ENCODE data around the gene IL2RA.

The IL2RA gene

GRCh38 chr10:6024334-6024682 is 37.9 kb downstream of the IL2RA start:
- Histone ChIP-seq H3K4me3 (ENCODE audit: low read length) (no peak overlapping the region), H3K9ac (ENCODE audit: low read length) (no peak overlapping the region), H3K4me1 (ENCODE audit: control insufficient read depth, insufficient read depth, low read length) (no peaks in the 10 kb centered on the region), H3K36me3 (ENCODE audit: control insufficient read depth, insufficient read depth, low read length) (no peaks in the 10 kb centered on the region), H3K27ac (ENCODE audit: low read depth, low read length) (no peak overlapping the region), H3K27me3 (ENCODE audit: control insufficient read depth, insufficient read depth, low read length) (no peaks in the 10 kb centered on the region)

GRCh38 chr10:6023661-6024333 is 38.4 kb downstream of the IL2RA start:
- Histone ChIP-seq H3K4me3 (ENCODE audit: low read length) (no peak overlapping the region), H3K9ac (ENCODE audit: low read length) (no peak overlapping the region), H3K27me3 (ENCODE audit: control insufficient read depth, insufficient read depth, low read length) (no peaks in the 10 kb centered on the region), H3K36me3 (ENCODE audit: control insufficient read depth, insufficient read depth, low read length) (no peaks in the 10 kb centered on the region), H3K27ac (ENCODE audit: low read depth, low read length) (no peak overlapping the region), H3K4me1 (ENCODE audit: control insufficient read depth, insufficient read depth, low read length) (no peaks in the 10 kb centered on the region)

- Histone ChIP-seq H3K9ac (ENCODE audit: low read length) (no peak overlapping the region), H3K36me3 (ENCODE audit: control insufficient read depth, insufficient read depth, low read length) (no peaks in the 10 kb centered on the region), H3K4me3 (ENCODE audit: low read length) (no peak overlapping the region), H3K27me3 (ENCODE audit: control insufficient read depth, insufficient read depth, low read length) (no peaks in the 10 kb centered on the region), H3K27ac (ENCODE audit: low read depth, low read length) (no peak overlapping the region), H3K4me1 (ENCODE audit: control insufficient read depth, insufficient read depth, low read length) (no peaks in the 10 kb centered on the region)
Observed at GRCh38 chr10:6022660-6023059, 39.5 kb downstream of the IL2RA start.

GRCh38 chr10:6020826-6021225 is 41.3 kb downstream of the IL2RA start:
- Histone ChIP-seq H3K4me3 (ENCODE audit: low read length) (no peak overlapping the region), H3K36me3 (ENCODE audit: control insufficient read depth, insufficient read depth, low read length) (no peaks in the 10 kb centered on the region), H3K4me1 (ENCODE audit: control insufficient read depth, insufficient read depth, low read length) (no peaks in the 10 kb centered on the region), H3K27me3 (ENCODE audit: control insufficient read depth, insufficient read depth, low read length) (no peaks in the 10 kb centered on the region), H3K9ac (ENCODE audit: low read length) (no peak overlapping the region), H3K27ac (ENCODE audit: low read depth, low read length) (no peak overlapping the region)

GRCh38 chr10:6019796-6020195 is 42.4 kb downstream of the IL2RA start:
- Histone ChIP-seq H3K27ac (ENCODE audit: low read depth, low read length) (no peak overlapping the region), H3K9ac (ENCODE audit: low read length) (no peak overlapping the region), H3K4me1 (ENCODE audit: control insufficient read depth, insufficient read depth, low read length) (no peaks in the 10 kb centered on the region), H3K4me3 (ENCODE audit: low read length) (no peak overlapping the region), H3K36me3 (ENCODE audit: control insufficient read depth, insufficient read depth, low read length) (no peaks in the 10 kb centered on the region), H3K27me3 (ENCODE audit: control insufficient read depth, insufficient read depth, low read length) (no peaks in the 10 kb centered on the region)

GRCh38 chr10:6019010-6019782 is 43.0 kb downstream of the IL2RA start:
- no peaks in the 10 kb centered on the region for H3K36me3 ChIP-seq (ENCODE audit: control insufficient read depth, insufficient read depth, low read length)
- H3K27me3 ChIP-seq (ENCODE audit: control insufficient read depth, insufficient read depth, low read length): no peaks in the 10 kb centered on the region
- H3K4me3 ChIP-seq (ENCODE audit: low read length): no peak overlapping the region
- H3K9ac ChIP-seq (ENCODE audit: low read length): no peak overlapping the region
- peak overlapping the region; percentile 15 for H3K27ac ChIP-seq (ENCODE audit: low read depth, low read length)
- H3K4me1 ChIP-seq (ENCODE audit: control insufficient read depth, insufficient read depth, low read length): no peaks in the 10 kb centered on the region

- no peak overlapping the region for H3K4me3 ChIP-seq (ENCODE audit: low read length)
Observed at GRCh38 chr10:6018422-6018821, 43.7 kb downstream of the IL2RA start.

GRCh38 chr10:6017781-6018354 is 44.3 kb downstream of the IL2RA start:
- Histone ChIP-seq H3K9ac (ENCODE audit: low read length) (no peak overlapping the region), H3K27me3 (ENCODE audit: control insufficient read depth, insufficient read depth, low read length) (no peaks in the 10 kb centered on the region), H3K27ac (ENCODE audit: low read depth, low read length) (no peak overlapping the region), H3K4me3 (ENCODE audit: low read length) (no peak overlapping the region), H3K4me1 (ENCODE audit: control insufficient read depth, insufficient read depth, low read length) (no peaks in the 10 kb centered on the region), H3K36me3 (ENCODE audit: control insufficient read depth, insufficient read depth, low read length) (no peaks in the 10 kb centered on the region)

More at GRCh38 chr10:6018422-6018821, 43.7 kb downstream of the IL2RA start:
- peak overlapping the region; percentile 15 for H3K27ac ChIP-seq (ENCODE audit: low read depth, low read length)
- H3K27me3 ChIP-seq (ENCODE audit: control insufficient read depth, insufficient read depth, low read length): no peaks in the 10 kb centered on the region
- no peak overlapping the region for H3K9ac ChIP-seq (ENCODE audit: low read length)
- no peaks in the 10 kb centered on the region for H3K4me1 ChIP-seq (ENCODE audit: control insufficient read depth, insufficient read depth, low read length)
- H3K36me3 ChIP-seq (ENCODE audit: control insufficient read depth, insufficient read depth, low read length): no peaks in the 10 kb centered on the region

GRCh38 chr10:6014241-6014761 is 47.9 kb downstream of the IL2RA start:
- H3K27ac ChIP-seq (ENCODE audit: low read depth, low read length): no peak overlapping the region

GRCh38 chr10:6013413-6014192 is 48.6 kb downstream of the IL2RA start:
- H3K4me1 ChIP-seq (ENCODE audit: control insufficient read depth, insufficient read depth, low read length): no peaks in the 10 kb centered on the region
- H3K27me3 ChIP-seq (ENCODE audit: control insufficient read depth, insufficient read depth, low read length): no peaks in the 10 kb centered on the region
- no peak overlapping the region for H3K4me3 ChIP-seq (ENCODE audit: low read length)
- H3K36me3 ChIP-seq (ENCODE audit: control insufficient read depth, insufficient read depth, low read length): no peaks in the 10 kb centered on the region
- no peak overlapping the region for H3K9ac ChIP-seq (ENCODE audit: low read length)
- no peak overlapping the region for H3K27ac ChIP-seq (ENCODE audit: low read depth, low read length)

More at GRCh38 chr10:6014241-6014761, 47.9 kb downstream of the IL2RA start:
- no peak overlapping the region for H3K4me3 ChIP-seq (ENCODE audit: low read length)
- H3K27me3 ChIP-seq (ENCODE audit: control insufficient read depth, insufficient read depth, low read length): no peaks in the 10 kb centered on the region
- no peaks in the 10 kb centered on the region for H3K36me3 ChIP-seq (ENCODE audit: control insufficient read depth, insufficient read depth, low read length)
- H3K9ac ChIP-seq (ENCODE audit: low read length): no peak overlapping the region
- no peaks in the 10 kb centered on the region for H3K4me1 ChIP-seq (ENCODE audit: control insufficient read depth, insufficient read depth, low read length)

- Histone ChIP-seq H3K4me1 (ENCODE audit: control insufficient read depth, insufficient read depth, low read length) (no peaks in the 10 kb centered on the region), H3K27ac (ENCODE audit: low read depth, low read length) (no peak overlapping the region), H3K9ac (ENCODE audit: low read length) (no peak overlapping the region), H3K27me3 (ENCODE audit: control insufficient read depth, insufficient read depth, low read length) (no peaks in the 10 kb centered on the region), H3K4me3 (ENCODE audit: low read length) (no peak overlapping the region), H3K36me3 (ENCODE audit: control insufficient read depth, insufficient read depth, low read length) (no peaks in the 10 kb centered on the region)
Observed at GRCh38 chr10:6012121-6012905, 49.9 kb downstream of the IL2RA start.

Data from rectal smooth muscle tissue (tissue), 1 donor.